HCT116 (cell line): ENCODE results near the gene PRLR. TPM values are rescaled to one million over a fixed set of nuclear protein-coding genes. Genes with fewer than 3 reads are reported as not detected.

Source experiments
- ATAC-seq: fragments of 200-7000 bp; cut with Tn5 transposase; 2 replicates; pipeline ENCODE4 v1.9.1; 2020; ENCODE audit warnings: mild to moderate bottlenecking, moderate library complexity
- BruUV-seq: library from RNA; stranded (reverse); fragments of 400-500 nt; replicated peaks from 2 replicates; lab custom pipeline; 2021; lab: Mats Ljungman, UMichigan
- CTCF ChIA-PET: fragments of 300-600 bp; sonication (Branson Sonifier 250); formaldehyde crosslinking; loops from one replicate; lab custom pipeline; 2021; ENCODE audit warnings: antibody characterized with exemption; lab: Charles Lee
- POLR2A ChIA-PET: fragments of 300-600, 350-600 bp; sonication (Branson Sonifier 250); formaldehyde crosslinking; loops from one replicate; lab custom pipeline; 2021; ENCODE audit warnings: antibody characterized with exemption; lab: Charles Lee
- RAD21 ChIA-PET, 2 experiments: fragments of 300-600 bp; sonication (Branson Sonifier 250); formaldehyde crosslinking; loops; one replicate each; lab custom pipeline; 2023; ENCODE audit warnings: low total read pairs in 2 of 2; ENCODE audit not compliant: uncharacterized antibody in 2 of 2, unreplicated experiment in 2 of 2, low non-redundant PET in 1 of 2; lab: Charles Lee
- DNase-seq: peaks from one replicate; pipeline ENCODE4 v3.0.0-alpha.2; 2010; ENCODE audit warnings: low read depth, low spot score
- H2AFZ ChIP-seq: fragments of 200-600 bp; shearing (Covaris generic), sonication (generic); 2 replicates; pipeline ENCODE4 v1.6.1; 2017; ENCODE audit warnings: low read depth, mixed run types, mixed read lengths, antibody characterized with exemption, low read length; ENCODE audit not compliant: poor library complexity, severe bottlenecking
- H3K27ac ChIP-seq: 2 replicates; pipeline ENCODE4 v1.5.1; 2012; ENCODE audit warnings: low read depth, low read length
- H3K27me3 ChIP-seq: fragments of 200-600 bp; sonication (generic); 2 replicates; pipeline ENCODE4 v1.6.1; 2016; ENCODE audit warnings: mixed run types, low read length, mixed read lengths; ENCODE audit not compliant: insufficient read depth
- H3K36me3 ChIP-seq, 2 experiments: fragments of 200-500 bp in 1 of 2; fragments of 200-600 bp in 1 of 2; sonication (Bioruptor generic) in 1 of 2; sonication (generic) in 1 of 2; 2 replicates each; pipeline versions ENCODE4 v1.5.1 to v1.6.1; 2014 to 2016; ENCODE audit warnings: low read length in 2 of 2, inconsistent platforms in 1 of 2, mixed read lengths in 1 of 2, mixed run types in 1 of 2; ENCODE audit not compliant: insufficient read depth in 2 of 2, control insufficient read depth in 1 of 2
- H3K4me1 ChIP-seq, 2 experiments: fragments of 200-600 bp in 1 of 2; sonication (generic) in 1 of 2; 2 replicates each; pipeline versions ENCODE4 v1.5.1 to v1.6.1; 2012 to 2017; ENCODE audit warnings: low read length in 2 of 2, inconsistent platforms in 1 of 2, mild to moderate bottlenecking in 1 of 2, mixed read lengths in 1 of 2, mixed run types in 1 of 2, moderate library complexity in 1 of 2; ENCODE audit not compliant: insufficient read depth in 2 of 2, control insufficient read depth in 1 of 2
- H3K4me2 ChIP-seq: fragments of 200-600 bp; sonication (generic); 2 replicates; pipeline ENCODE4 v1.6.1; 2017; ENCODE audit warnings: mixed run types, low read length, mixed read lengths
- H3K4me3 ChIP-seq, 2 experiments: fragments of 200-600 bp in 1 of 2; sonication (generic) in 1 of 2; replicated peaks in 1 of 2; 2 replicates each; pipeline ENCODE4 v1.5.1; 2011 to 2016; ENCODE audit warnings: low read length in 2 of 2, control low read depth in 1 of 2, low read depth in 1 of 2, mild to moderate bottlenecking in 1 of 2, mixed read lengths in 1 of 2, mixed run types in 1 of 2
- H3K79me2 ChIP-seq: fragments of 200-600 bp; sonication (generic); 2 replicates; pipeline ENCODE4 v1.6.1; 2017; ENCODE audit warnings: mild to moderate bottlenecking, mixed run types, low read length, moderate library complexity, mixed read lengths; ENCODE audit not compliant: insufficient read depth
- H3K9ac ChIP-seq: fragments of 200-600 bp; sonication (generic); 2 replicates; pipeline ENCODE4 v1.6.1; 2016; ENCODE audit warnings: low read length, mixed read lengths
- H3K9me2 ChIP-seq: fragments of 200-600 bp; sonication (generic), shearing (Covaris generic); 2 replicates; pipeline ENCODE4 v1.6.1; 2017; ENCODE audit warnings: mixed run types, mild to moderate bottlenecking, moderate library complexity; ENCODE audit not compliant: insufficient read depth
- H3K9me3 ChIP-seq, 2 experiments: fragments of 200-500 bp in 1 of 2; fragments of 200-600 bp in 1 of 2; sonication (Bioruptor generic) in 1 of 2; sonication (generic) in 1 of 2; 2 replicates each; pipeline ENCODE4 v1.6.1; 2014 to 2017; ENCODE audit warnings: low read length in 2 of 2, mixed read lengths in 2 of 2, inconsistent platforms in 1 of 2, low read depth in 1 of 2, mild to moderate bottlenecking in 1 of 2, mixed run types in 1 of 2, moderate library complexity in 1 of 2; ENCODE audit not compliant: control insufficient read depth in 1 of 2, insufficient read depth in 1 of 2
- H4K20me1 ChIP-seq: fragments of 200-600 bp; sonication (generic), shearing (Covaris generic); 2 replicates; pipeline ENCODE4 v1.6.1; 2017; ENCODE audit warnings: mixed run types, mild to moderate bottlenecking, moderate library complexity; ENCODE audit not compliant: insufficient read depth
- ATF3 ChIP-seq: IDR thresholded peaks from 2 replicates; pipeline ENCODE4 v1.6.1; 2012
- CBX3 ChIP-seq: IDR thresholded peaks from 2 replicates; pipeline ENCODE4 v1.6.1; 2012; ENCODE audit warnings: low read depth
- CTCF ChIP-seq, 3 experiments: fragments of 200-600 bp in 1 of 3; sonication (generic) in 1 of 3; IDR thresholded peaks in 2 of 3; conservative IDR thresholded peaks in 1 of 3; 2 replicates each; pipeline ENCODE4 v1.5.1; 2012 to 2017; ENCODE audit warnings: low read depth in 2 of 3, low read length in 2 of 3, antibody characterized with exemption in 1 of 3, borderline replicate concordance in 1 of 3, control low read depth in 1 of 3, mild to moderate bottlenecking in 1 of 3, mixed read lengths in 1 of 3, mixed run types in 1 of 3, moderate library complexity in 1 of 3; ENCODE audit not compliant: insufficient read depth in 1 of 3
- ELF1 ChIP-seq: IDR thresholded peaks from 2 replicates; pipeline ENCODE4 v1.6.1; 2012; ENCODE audit warnings: low read depth, borderline replicate concordance
- EZH2 ChIP-seq: fragments of 200-600 bp; sonication (generic); IDR thresholded peaks from 2 replicates; pipeline ENCODE4 v1.6.1; 2017; ENCODE audit warnings: antibody characterized with exemption, mixed run types
- TCF7L2 ChIP-seq: IDR thresholded peaks from 2 replicates; pipeline ENCODE4 v1.7.0; 2011; ENCODE audit warnings: borderline replicate concordance, inconsistent platforms; ENCODE audit not compliant: insufficient read depth, insufficient read length; ENCODE audit errors: extremely low read depth
- YY1 ChIP-seq: IDR thresholded peaks from 2 replicates; pipeline ENCODE4 v1.6.1; 2011; ENCODE audit warnings: low read length, low read depth, moderate library complexity, mild to moderate bottlenecking; ENCODE audit not compliant: insufficient replicate concordance; ENCODE audit errors: extremely low read depth
- ZBTB33 ChIP-seq: IDR thresholded peaks from 2 replicates; pipeline ENCODE4 v1.6.1; 2011; ENCODE audit warnings: mild to moderate bottlenecking, low read length, moderate library complexity; ENCODE audit not compliant: insufficient replicate concordance; ENCODE audit errors: extremely low read depth
- intact Hi-C: fragments of 100-400 bp; cut with micrococcal nuclease; formaldehyde crosslinking; loops from 2 replicates; pipeline ENCODE4 v1.10.0; 2022
- total RNA-seq: library from RNA; stranded (reverse); gene quantifications from one replicate; pipeline ENCODE4 v1.2.1, GENCODE V29; 2021; ENCODE audit not compliant: unreplicated experiment

PRLR gene
- total RNA-seq, 1 experiment from 2014 or later, result 0.10 TPM

GRCh38 chr5:35035271-35035670, 195.0 kb downstream of the PRLR start:
- Histone ChIP-seq H3K4me1 (no peaks in the 10 kb centered on the region), H3K9me3 (no peaks in the 10 kb centered on the region), H4K20me1 (no peaks in the 10 kb centered on the region), H3K36me3 (no peaks in the 10 kb centered on the region), H3K79me2 (no peaks in the 10 kb centered on the region), H3K27ac (no peak overlapping the region), H3K9ac (no peak overlapping the region), H3K4me2 (no peak overlapping the region), H3K9me2 (no peaks in the 10 kb centered on the region), H2AFZ (no peak overlapping the region), H3K4me3 (no peak overlapping the region), H3K27me3 (peaks cover 73% of the 10 kb centered on the region)
- no peak for TF ChIP-seq EZH2
- DNase-seq (no peak), ATAC-seq (no peak)
- POLR2A ChIA-PET, result no interaction called here
- BruUV-seq, result no TSS peak
- intact Hi-C loops, result no loop called here
- CTCF ChIA-PET, result no interaction called here
- RAD21 ChIA-PET, result no interaction called here

GRCh38 chr5:35032356-35032755, 197.9 kb downstream of the PRLR start:
- ATAC-seq (no peak), DNase-seq (no peak)
- no peak overlapping the region for H3K4me3 ChIP-seq
- no peaks in the 10 kb centered on the region for H3K4me1 ChIP-seq
- intact Hi-C loops, result no loop called here
- H3K36me3 ChIP-seq, result no peaks in the 10 kb centered on the region
- H3K9me3 ChIP-seq, result no peaks in the 10 kb centered on the region
- TF ChIP-seq CBX3 (no peak), ELF1 (no peak)
- CTCF ChIA-PET, result interaction anchor here (0.7 kb wide), 1 partner anchor 29 kb away, joined by 3 read pairs; no protein-coding TSS in a partner anchor
- POLR2A ChIA-PET, result no interaction called here
- peaks cover 65% of the 10 kb centered on the region for H3K27me3 ChIP-seq
- H3K9ac ChIP-seq, result no peak overlapping the region
- RAD21 ChIA-PET, result no interaction called here
- H3K9me2 ChIP-seq, result no peaks in the 10 kb centered on the region
- no peak overlapping the region for H2AFZ ChIP-seq
- H3K79me2 ChIP-seq, result no peaks in the 10 kb centered on the region
- H3K4me2 ChIP-seq, result no peak overlapping the region
- no TSS peak for BruUV-seq
- H4K20me1 ChIP-seq, result no peaks in the 10 kb centered on the region
- no peak overlapping the region for H3K27ac ChIP-seq

- peaks cover 66% of the 10 kb centered on the region for H3K27me3 ChIP-seq
- H3K79me2 ChIP-seq, result no peaks in the 10 kb centered on the region
- no peak overlapping the region for H3K27ac ChIP-seq
- H3K9me3 ChIP-seq, result no peaks in the 10 kb centered on the region
- no TSS peak for BruUV-seq
- intact Hi-C loops, result no loop called here
- RAD21 ChIA-PET, result no interaction called here
- no peak overlapping the region for H3K9ac ChIP-seq
- H3K4me1 ChIP-seq, result no peaks in the 10 kb centered on the region
- POLR2A ChIA-PET, result no interaction called here
- CTCF ChIA-PET, result no interaction called here
- ATAC-seq, result no peak
- H3K4me2 ChIP-seq, result no peak overlapping the region
- H3K9me2 ChIP-seq, result no peaks in the 10 kb centered on the region
- no peak for DNase-seq
- no peaks in the 10 kb centered on the region for H4K20me1 ChIP-seq
- H2AFZ ChIP-seq, result no peak overlapping the region
- H3K4me3 ChIP-seq, result no peak overlapping the region
- no peaks in the 10 kb centered on the region for H3K36me3 ChIP-seq
- TF ChIP-seq CTCF (IDR thresholded peaks at IDR 0.05 in 2 of 3, conservative IDR thresholded peaks at IDR 0.05 in 1 of 3; ENCODE audit: borderline replicate concordance in 1 of 3, insufficient read depth in 1 of 3, low read depth in 2 of 3, low read length in 2 of 3) (no peak), TCF7L2 (no peak), ZBTB33 (no peak), CBX3 (no peak), ATF3 (no peak), YY1 (no peak)
These were observed 199.0 kb downstream of the PRLR start for GRCh38 chr5:35031276-35031675.
